Measurements from ENCODE around the gene MRPL52.

DNA sequence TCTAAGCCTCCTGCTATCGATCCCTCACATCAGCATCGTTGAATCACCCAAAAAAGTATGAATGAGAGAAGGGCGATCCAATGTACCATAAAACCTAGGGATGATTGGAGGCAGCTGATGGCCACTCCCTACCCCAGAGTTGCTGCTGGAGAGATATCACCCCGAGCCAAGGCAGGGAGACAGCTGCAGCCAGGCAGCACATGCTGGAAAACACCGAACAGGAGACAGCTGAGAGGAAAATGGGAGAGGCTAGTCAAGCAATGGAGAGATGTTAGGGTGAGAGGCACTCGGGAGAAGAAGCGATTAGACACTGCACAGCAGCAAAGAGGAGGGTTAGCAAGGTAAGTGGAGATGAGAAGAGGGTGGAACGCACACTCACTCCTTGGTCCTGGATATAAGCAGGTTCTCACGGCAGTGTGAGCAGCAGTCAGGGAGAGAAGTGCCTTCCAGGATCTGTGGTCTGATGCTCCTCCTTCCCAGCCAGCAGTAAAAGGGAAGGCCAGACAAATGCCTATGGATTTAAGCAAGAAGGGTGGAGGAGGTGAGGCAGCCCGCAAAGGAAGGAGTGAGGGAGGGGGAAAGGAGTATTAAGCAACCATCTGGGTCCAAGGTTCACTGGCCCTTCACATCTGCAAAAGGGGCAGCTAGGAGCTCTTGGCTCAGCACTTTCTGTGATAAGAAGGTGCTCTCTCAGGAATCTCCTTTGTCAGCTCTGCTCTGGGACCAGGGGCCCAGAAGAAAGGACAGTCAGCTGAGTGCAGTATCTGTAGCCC lies 14.6 kb upstream of the MRPL52 start, which contains the start of gene SLC7A7:
- TF ChIP-seq POLR2A (IDR thresholded peaks at IDR 0.05; ENCODE audit: low read depth, low read length) (no peak), POLR2AphosphoS5 (IDR thresholded peaks at IDR 0.05; ENCODE audit: low read depth, low read length) (no peak), TAF1 (IDR thresholded peaks at IDR 0.05; ENCODE audit: low read depth, low read length) (no peak), SPI1 (IDR thresholded peaks at IDR 0.05; ENCODE audit: low read depth, low read length) (no peak), POU2F2 (IDR thresholded peaks at IDR 0.05; ENCODE audit: low read depth, low read length) (no peak)
